ENCODE measurements around the gene MYO5A. TPM values are rescaled to one million over a fixed set of nuclear protein-coding genes. Genes with fewer than 3 reads are reported as not detected.
A peak's percentile ranks its signal among the peaks of the same experiment; 100 is the strongest.
"Not testable (repeated sequence)": the region's sequence is repeated elsewhere in the genome, so short reads cannot be mapped to it uniquely, and the experiment has no call there.

The MYO5A gene
- total and polyA plus RNA-seq, 4 donors: 47.8 to 119 (median 88.4) TPM

DNA sequence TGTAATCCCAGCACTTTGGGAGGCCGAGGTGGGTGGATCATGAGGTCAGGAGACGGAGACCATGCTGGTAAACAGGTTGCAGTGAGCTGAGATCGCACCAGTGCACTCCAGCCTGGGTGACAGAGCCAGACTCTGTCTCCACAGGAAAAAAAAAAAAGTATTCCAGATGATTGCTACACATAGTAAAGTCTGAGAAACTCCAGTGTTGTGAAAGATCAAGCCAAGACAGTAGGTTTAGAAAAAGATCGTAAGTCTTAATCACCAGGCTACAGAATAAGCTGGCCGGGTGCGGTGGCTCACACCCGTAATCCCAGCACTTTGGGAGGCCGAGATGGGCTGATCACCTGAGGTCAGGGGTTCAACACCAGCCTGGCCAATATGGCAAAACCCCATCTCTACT lies 15.8 kb downstream of the MYO5A start:
- not testable (repeated sequence) for H3K9me3 ChIP-seq (ENCODE audit: control insufficient read depth, insufficient read depth, low read length); H3K27me3 ChIP-seq (ENCODE audit: control insufficient read depth, insufficient read depth, low read length); H3K27ac ChIP-seq (ENCODE audit: low read depth, low read length); H3K36me3 ChIP-seq (ENCODE audit: control insufficient read depth, insufficient read depth, low read length); H3K4me1 ChIP-seq (ENCODE audit: control insufficient read depth, insufficient read depth, low read length); DNase-seq (ENCODE audit: low read depth in 4 of 6, low spot score in 6 of 6); H3K4me3 ChIP-seq (ENCODE audit: low read depth, low read length)
- 92% methylated on average over 6 of the region's 8 CpGs for WGBS (ENCODE audit: insufficient coverage)

DNA sequence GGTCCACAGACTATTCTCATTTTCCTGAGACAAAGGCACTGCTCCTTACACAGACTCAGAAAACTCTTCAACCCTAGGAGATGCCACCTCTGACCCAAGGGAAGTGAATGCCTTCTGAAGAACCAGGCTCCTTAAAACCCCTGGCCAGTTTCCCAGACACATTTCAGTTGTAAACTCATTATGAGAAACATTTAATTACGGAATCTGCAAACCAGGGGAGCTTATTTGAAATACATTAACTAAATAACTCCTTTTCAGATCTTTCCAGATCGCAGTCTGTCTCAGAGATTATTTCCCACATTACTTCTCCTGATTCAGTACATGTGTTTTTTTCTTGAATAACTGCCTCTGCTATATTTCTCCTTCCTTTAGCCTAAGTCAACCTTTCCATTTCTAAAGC lies 17.6 kb downstream of the MYO5A start:
- Histone ChIP-seq H3K4me1 (ENCODE audit: control insufficient read depth, insufficient read depth, low read length) (peaks cover 9% of the 10 kb centered on the region), H3K27me3 (ENCODE audit: control insufficient read depth, insufficient read depth, low read length) (no peaks in the 10 kb centered on the region), H3K9me3 (ENCODE audit: control insufficient read depth, insufficient read depth, low read length) (no peaks in the 10 kb centered on the region), H3K27ac (ENCODE audit: low read depth, low read length) (no peak overlapping the region), H3K4me3 (ENCODE audit: low read depth, low read length) (no peak overlapping the region), H3K36me3 (ENCODE audit: control insufficient read depth, insufficient read depth, low read length) (no peaks in the 10 kb centered on the region)
- 30% methylated on average over 2 of the region's 2 CpGs for WGBS (ENCODE audit: insufficient coverage)
- peak in 2 of 6 donors; percentile 17 to 35 for DNase-seq (ENCODE audit: low read depth in 4 of 6, low spot score in 6 of 6)

DNA sequence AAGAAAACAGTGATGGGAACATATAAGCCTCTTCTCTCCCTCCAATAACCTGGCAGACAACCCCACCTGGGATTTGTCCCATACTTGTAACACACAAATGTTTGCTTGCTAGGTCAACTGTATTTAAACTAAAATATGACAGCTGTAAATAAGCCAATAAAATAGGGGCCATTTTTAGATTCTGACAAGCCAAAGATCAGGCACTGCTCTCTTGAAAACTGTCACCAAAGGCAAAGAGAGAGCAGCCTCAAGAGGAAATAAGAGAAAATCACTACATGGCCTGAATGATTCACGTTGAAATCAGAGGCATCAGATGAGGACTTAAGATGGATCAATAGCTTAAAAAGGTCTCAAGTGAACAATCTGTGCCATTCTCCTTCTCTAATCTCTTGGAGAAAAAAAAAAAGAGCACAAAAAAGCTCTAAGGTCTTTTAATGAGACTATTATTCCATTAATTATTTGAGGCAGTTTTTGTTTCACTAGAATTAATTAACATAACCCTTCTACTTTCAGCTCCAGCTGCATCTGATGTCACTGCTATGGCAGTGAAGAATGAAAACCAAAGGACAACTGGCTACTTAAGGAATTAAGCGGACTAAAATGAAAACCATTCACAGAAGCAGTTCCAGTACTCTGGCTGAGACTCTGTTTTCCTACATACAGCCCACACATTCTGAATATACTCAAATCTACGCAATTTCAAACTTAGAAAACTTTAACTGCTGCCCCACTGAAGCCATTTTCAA lies 19.0 kb downstream of the MYO5A start:
- no peaks in the 10 kb centered on the region for H3K36me3 ChIP-seq (ENCODE audit: control insufficient read depth, insufficient read depth, low read length)
- peak overlapping the region; percentile 33 for H3K27ac ChIP-seq (ENCODE audit: low read depth, low read length)
- no peak overlapping the region for H3K4me3 ChIP-seq (ENCODE audit: low read depth, low read length)
- H3K27me3 ChIP-seq (ENCODE audit: control insufficient read depth, insufficient read depth, low read length): no peaks in the 10 kb centered on the region
- H3K9me3 ChIP-seq (ENCODE audit: control insufficient read depth, insufficient read depth, low read length): no peaks in the 10 kb centered on the region
- H3K4me1 ChIP-seq (ENCODE audit: control insufficient read depth, insufficient read depth, low read length): peaks cover 9% of the 10 kb centered on the region
- peak in 2 of 6 donors; percentile 33 to 48 for DNase-seq (ENCODE audit: low read depth in 4 of 6, low spot score in 6 of 6)
- 50% methylated on average over 2 of the region's 3 CpGs for WGBS (ENCODE audit: insufficient coverage)

DNA sequence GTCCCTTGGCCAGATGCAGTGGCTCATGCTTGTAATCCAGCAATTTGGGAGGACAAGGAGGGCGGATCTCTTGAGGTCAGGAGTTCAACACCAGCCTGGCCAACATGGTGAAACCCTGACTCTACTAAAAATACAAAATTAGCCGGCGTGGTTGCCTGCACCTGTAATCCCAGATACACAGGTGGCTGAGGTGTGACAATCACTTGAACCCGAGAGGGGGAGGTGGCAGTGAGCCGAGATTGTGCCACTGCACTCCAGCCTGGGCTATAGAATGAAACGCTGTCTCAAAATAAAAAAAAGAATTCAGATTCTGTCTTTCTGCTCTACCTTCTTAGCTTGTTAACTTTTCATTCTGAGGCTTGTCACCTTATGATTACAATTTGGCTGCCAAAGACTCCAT lies 22.1 kb downstream of the MYO5A start:
- H3K4me3 ChIP-seq (ENCODE audit: low read depth, low read length): no peak overlapping the region
- no peaks in the 10 kb centered on the region for H3K27me3 ChIP-seq (ENCODE audit: control insufficient read depth, insufficient read depth, low read length)
- WGBS (ENCODE audit: insufficient coverage): 85% methylated on average over 4 of the region's 6 CpGs
- peaks cover 9% of the 10 kb centered on the region for H3K4me1 ChIP-seq (ENCODE audit: control insufficient read depth, insufficient read depth, low read length)
- no peaks in the 10 kb centered on the region for H3K9me3 ChIP-seq (ENCODE audit: control insufficient read depth, insufficient read depth, low read length)
- H3K36me3 ChIP-seq (ENCODE audit: control insufficient read depth, insufficient read depth, low read length): no peaks in the 10 kb centered on the region
- no peak overlapping the region for H3K27ac ChIP-seq (ENCODE audit: low read depth, low read length)
- DNase-seq (ENCODE audit: low read depth in 4 of 6, low spot score in 6 of 6): no peak

DNA sequence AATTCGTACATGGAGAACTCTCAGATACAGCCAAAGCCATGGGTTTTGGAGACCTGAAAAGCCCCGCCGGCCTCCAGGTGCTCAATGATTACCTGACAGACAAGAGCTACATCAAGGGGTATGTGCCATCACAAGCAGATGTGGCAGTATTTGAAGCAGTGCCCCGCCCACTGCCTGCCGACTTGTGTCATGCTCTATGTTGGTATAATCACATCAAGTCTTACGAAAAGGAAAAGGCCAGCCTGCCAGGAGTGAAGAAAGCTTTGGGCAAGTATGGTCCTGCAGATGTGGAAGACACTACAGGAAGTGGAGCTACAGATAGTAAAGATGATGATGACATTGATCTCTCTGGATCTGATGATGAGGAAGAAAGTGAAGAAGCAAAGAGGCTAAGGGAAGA lies 23.5 kb downstream of the MYO5A start:
- H3K4me3 ChIP-seq (ENCODE audit: low read depth, low read length): no peak overlapping the region
- H3K27ac ChIP-seq (ENCODE audit: low read depth, low read length): no peak overlapping the region
- 94% methylated on average over 6 of the region's 6 CpGs for WGBS (ENCODE audit: insufficient coverage)
- H3K27me3 ChIP-seq (ENCODE audit: control insufficient read depth, insufficient read depth, low read length): no peaks in the 10 kb centered on the region
- no peaks in the 10 kb centered on the region for H3K36me3 ChIP-seq (ENCODE audit: control insufficient read depth, insufficient read depth, low read length)
- DNase-seq (ENCODE audit: low read depth in 4 of 6, low spot score in 6 of 6): no peak
- no peaks in the 10 kb centered on the region for H3K4me1 ChIP-seq (ENCODE audit: control insufficient read depth, insufficient read depth, low read length)
- H3K9me3 ChIP-seq (ENCODE audit: control insufficient read depth, insufficient read depth, low read length): no peaks in the 10 kb centered on the region

DNA sequence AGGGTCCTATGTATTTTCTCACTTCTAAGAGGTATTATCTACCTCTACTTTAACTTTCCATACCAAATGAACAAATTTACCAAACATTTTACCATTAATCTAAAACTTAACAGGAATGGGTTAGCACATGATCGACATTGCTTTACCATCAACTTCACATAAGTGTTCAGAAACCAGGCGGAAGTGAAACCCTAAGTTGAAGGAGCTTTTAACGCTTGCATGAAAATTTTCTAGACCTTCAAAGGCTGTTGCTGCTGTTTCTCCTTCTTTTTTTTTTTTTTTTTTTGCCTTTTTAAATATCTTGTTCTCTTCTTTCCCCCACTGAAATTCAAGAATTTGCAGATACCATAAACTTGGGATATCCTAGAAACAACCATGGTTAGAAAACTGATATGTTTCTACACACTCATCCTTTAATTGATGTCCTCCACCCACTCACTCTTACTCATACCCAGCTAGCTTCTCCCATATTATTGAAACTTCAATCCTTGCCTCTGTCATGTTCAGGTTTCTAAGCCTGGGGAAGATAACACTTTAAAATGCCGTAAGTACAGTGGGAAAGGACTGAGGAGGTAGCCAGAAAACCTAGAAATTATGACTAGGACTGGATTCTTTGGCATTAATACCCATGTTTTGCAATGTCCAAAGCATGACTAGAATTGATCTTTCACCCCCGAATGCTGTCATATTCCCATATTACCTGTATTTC lies 24.7 kb downstream of the MYO5A start:
- Histone ChIP-seq H3K4me3 (ENCODE audit: low read depth, low read length) (no peak overlapping the region), H3K36me3 (ENCODE audit: control insufficient read depth, insufficient read depth, low read length) (no peaks in the 10 kb centered on the region), H3K9me3 (ENCODE audit: control insufficient read depth, insufficient read depth, low read length) (no peaks in the 10 kb centered on the region), H3K27me3 (ENCODE audit: control insufficient read depth, insufficient read depth, low read length) (no peaks in the 10 kb centered on the region), H3K4me1 (ENCODE audit: control insufficient read depth, insufficient read depth, low read length) (no peaks in the 10 kb centered on the region), H3K27ac (ENCODE audit: low read depth, low read length) (no peak overlapping the region)
- 100% methylated on average over 2 of the region's 5 CpGs for WGBS (ENCODE audit: insufficient coverage)
- no peak for DNase-seq (ENCODE audit: low read depth in 4 of 6, low spot score in 6 of 6)

DNA sequence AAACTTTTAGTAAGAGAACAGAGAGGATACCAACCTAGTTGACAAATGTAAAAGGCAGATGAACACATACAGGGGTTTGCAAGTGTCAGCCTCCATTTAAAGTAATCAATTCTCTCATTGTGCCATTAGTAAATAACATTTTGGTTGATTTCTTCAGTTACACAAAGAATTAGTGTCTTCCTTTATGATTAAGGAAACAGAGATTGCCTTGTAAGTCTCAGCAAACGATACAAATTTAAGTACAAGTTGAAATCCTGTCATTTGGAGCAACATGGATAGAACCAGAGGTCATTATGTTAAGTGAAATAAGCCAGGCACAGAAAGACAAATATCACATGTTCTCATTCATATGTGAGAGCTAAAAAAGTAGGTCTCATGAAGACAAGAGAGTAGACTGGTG lies 26.1 kb downstream of the MYO5A start:
- 67% methylated on average over 1 of the region's 1 CpG for WGBS (ENCODE audit: insufficient coverage)
- Histone ChIP-seq H3K36me3 (ENCODE audit: control insufficient read depth, insufficient read depth, low read length) (no peaks in the 10 kb centered on the region), H3K9me3 (ENCODE audit: control insufficient read depth, insufficient read depth, low read length) (no peaks in the 10 kb centered on the region), H3K4me1 (ENCODE audit: control insufficient read depth, insufficient read depth, low read length) (no peaks in the 10 kb centered on the region), H3K27ac (ENCODE audit: low read depth, low read length) (no peak overlapping the region), H3K27me3 (ENCODE audit: control insufficient read depth, insufficient read depth, low read length) (no peaks in the 10 kb centered on the region), H3K4me3 (ENCODE audit: low read depth, low read length) (no peak overlapping the region)
- DNase-seq (ENCODE audit: low read depth in 4 of 6, low spot score in 6 of 6): peak in 2 of 6 donors; percentile 4 to 17

DNA sequence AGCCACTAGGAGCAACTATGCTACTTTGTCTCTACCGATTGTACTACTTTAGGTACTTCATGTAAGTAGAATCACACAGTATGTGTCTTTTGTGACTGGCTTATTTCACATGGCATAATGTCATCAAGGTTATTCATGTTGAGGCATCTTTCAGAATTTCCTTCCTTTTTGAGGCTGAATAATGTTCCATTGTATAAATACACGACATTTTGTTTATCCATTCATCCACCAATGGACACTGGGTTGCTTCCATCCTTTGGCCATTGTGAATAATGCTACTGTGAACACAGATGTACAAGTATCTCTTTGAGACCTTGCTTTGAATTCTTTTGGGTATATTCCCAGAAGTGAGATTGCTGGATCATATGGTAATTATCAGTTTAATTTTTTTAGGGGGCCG lies 29.2 kb downstream of the MYO5A start:
- Histone ChIP-seq H3K4me3 (ENCODE audit: low read depth, low read length) (no peak overlapping the region), H3K4me1 (ENCODE audit: control insufficient read depth, insufficient read depth, low read length) (no peaks in the 10 kb centered on the region), H3K9me3 (ENCODE audit: control insufficient read depth, insufficient read depth, low read length) (no peaks in the 10 kb centered on the region), H3K27ac (ENCODE audit: low read depth, low read length) (no peak overlapping the region), H3K36me3 (ENCODE audit: control insufficient read depth, insufficient read depth, low read length) (no peaks in the 10 kb centered on the region), H3K27me3 (ENCODE audit: control insufficient read depth, insufficient read depth, low read length) (no peaks in the 10 kb centered on the region)
- no peak for DNase-seq (ENCODE audit: low read depth in 4 of 6, low spot score in 6 of 6)
- 71% methylated on average over 1 of the region's 3 CpGs for WGBS (ENCODE audit: insufficient coverage)

DNA sequence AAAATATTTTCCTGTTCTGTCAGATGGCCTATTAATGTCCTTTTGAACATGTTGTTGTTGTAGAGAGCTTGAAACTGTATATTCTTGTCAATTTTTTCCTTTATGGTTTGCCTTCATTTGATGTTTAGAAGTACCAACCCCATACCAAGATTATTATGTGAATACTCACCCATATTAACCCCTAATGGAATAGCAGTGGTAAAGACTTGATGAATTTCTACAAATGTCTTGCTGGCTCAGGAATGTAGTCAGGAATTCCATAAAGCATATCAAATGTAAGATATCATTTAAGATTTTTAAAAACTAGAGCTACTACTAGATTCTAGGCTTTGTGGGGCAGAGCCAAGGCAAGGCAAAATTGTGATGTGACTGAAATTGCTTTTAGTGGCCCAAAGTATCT lies 30.0 kb downstream of the MYO5A start:
- H3K27me3 ChIP-seq (ENCODE audit: control insufficient read depth, insufficient read depth, low read length): no peaks in the 10 kb centered on the region
- no peaks in the 10 kb centered on the region for H3K36me3 ChIP-seq (ENCODE audit: control insufficient read depth, insufficient read depth, low read length)
- H3K27ac ChIP-seq (ENCODE audit: low read depth, low read length): no peak overlapping the region
- DNase-seq (ENCODE audit: low read depth in 4 of 6, low spot score in 6 of 6): no peak
- H3K4me1 ChIP-seq (ENCODE audit: control insufficient read depth, insufficient read depth, low read length): no peaks in the 10 kb centered on the region
- H3K4me3 ChIP-seq (ENCODE audit: low read depth, low read length): no peak overlapping the region
- H3K9me3 ChIP-seq (ENCODE audit: control insufficient read depth, insufficient read depth, low read length): no peaks in the 10 kb centered on the region
